GM23248 (cell line): Measurements from ENCODE around the gene SLC7A11.

Source experiments
- EZH2 ChIP-seq: fragments of 200-600 bp; sonication (generic); IDR thresholded peaks from 2 replicates; pipeline ENCODE4 v1.6.1; 2018; ENCODE audit warnings: antibody characterized with exemption, mild to moderate bottlenecking; ENCODE audit not compliant: insufficient read depth, poor library complexity, severe bottlenecking
- EZH2phosphoT487 ChIP-seq: fragments of 200-600 bp; sonication (generic); IDR thresholded peaks from 2 replicates; pipeline ENCODE4 v1.6.1; 2018; ENCODE audit warnings: antibody characterized with exemption, moderate library complexity, mild to moderate bottlenecking, low read depth; ENCODE audit not compliant: insufficient read depth

DNA sequence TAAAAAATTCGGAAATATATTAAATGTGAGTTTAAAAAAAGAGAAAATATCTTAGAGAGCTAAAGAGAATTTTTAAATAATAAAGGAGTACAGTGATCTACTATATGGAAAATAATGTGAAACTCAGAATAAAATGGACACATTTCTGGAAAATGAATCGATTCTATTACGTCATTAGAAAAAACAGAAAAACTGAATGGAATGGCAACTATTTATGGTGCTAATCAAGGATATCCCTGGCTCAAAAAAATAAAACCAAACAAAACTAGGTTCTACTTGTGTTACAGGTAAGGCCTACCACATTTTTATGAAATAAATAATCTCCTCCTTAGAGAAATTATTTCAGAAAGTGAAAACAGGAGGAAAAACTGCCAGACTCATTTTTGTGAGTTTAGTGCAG, 5.5 kb upstream of the SLC7A11 start:
- TF ChIP-seq EZH2 (no peak), EZH2phosphoT487 (no peak)
